ENCODE results near the gene ITGA2. TPM values are rescaled to one million over a fixed set of nuclear protein-coding genes. Genes with fewer than 3 reads are reported as not detected.

The ITGA2 gene
- total RNA-seq, 1 donor from 2014 or later: 0.07 TPM

GRCh38 chr5:53105611-53106300, 116.6 kb downstream of the ITGA2 start:
- no peak for TF ChIP-seq CTCF (IDR thresholded peaks at IDR 0.05)
- no peak overlapping the region for H3K27ac Mint-ChIP-seq
- ATAC-seq (ENCODE audit: low read depth): no peak
- no peaks in the 10 kb centered on the region for H3K9me3 Mint-ChIP-seq
- no peak overlapping the region for H3K4me3 Mint-ChIP-seq
- POLR2A ChIA-PET: no interaction called here
- intact Hi-C loops (cut with micrococcal nuclease): loop anchor here (5.0 to 10.0 kb wide), 2 partner anchors 372 to 459 kb away; partner anchors contain the start of gene NDUFS4
- H3K27me3 Mint-ChIP-seq: no peaks in the 10 kb centered on the region
- DNase-seq: no peak
- CTCF ChIA-PET: no interaction called here
- H3K4me1 Mint-ChIP-seq: peaks cover 24% of the 10 kb centered on the region
- peaks cover 60% of the 10 kb centered on the region for H3K36me3 Mint-ChIP-seq (ENCODE audit: low read depth)

GRCh38 chr5:53109056-53109442, 119.9 kb downstream of the ITGA2 start:
- DNase-seq (no peak), ATAC-seq (ENCODE audit: low read depth) (peak; percentile 1)
- Mint-ChIP-seq H3K4me1 (peaks cover 28% of the 10 kb centered on the region), H3K27me3 (no peaks in the 10 kb centered on the region), H3K27ac (peak overlapping the region; percentile 92), H3K36me3 (ENCODE audit: low read depth) (peaks cover 29% of the 10 kb centered on the region), H3K4me3 (peak overlapping the region; percentile 95), H3K9me3 (no peaks in the 10 kb centered on the region)
- intact Hi-C loops (cut with micrococcal nuclease): loop anchor here (1.0 to 10.0 kb wide), 5 partner anchors 13 to 1201 kb away; partner anchors contain the start of genes ARL15 and NDUFS4
- ChIA-PET POLR2A (interaction anchor here (0.6 to 1.7 kb wide), 7 partner anchors 12 to 1454 kb away, joined by 3 to 9 read pairs (median 3); no protein-coding TSS in a partner anchor), CTCF (interaction anchor here (1.3 kb wide), 1 partner anchor 12 kb away, joined by 9 read pairs; no protein-coding TSS in a partner anchor)
- TF ChIP-seq CTCF (IDR thresholded peaks at IDR 0.05): no peak

- ATAC-seq (ENCODE audit: low read depth) (peak; percentile 98), DNase-seq (peak; percentile 89)
- H3K27ac Mint-ChIP-seq: peak within 1 kb of the TSS; percentile 92
- intact Hi-C loops (cut with micrococcal nuclease): loop anchor here (1.0 to 10.0 kb wide), 5 partner anchors 13 to 1201 kb away; partner anchors contain the start of genes ARL15 and NDUFS4
- H3K4me3 Mint-ChIP-seq: peak within 1 kb of the TSS; percentile 95
- peaks cover 25% of the 10 kb centered on the region for H3K36me3 Mint-ChIP-seq (ENCODE audit: low read depth)
- no peaks in the 10 kb centered on the region for H3K9me3 Mint-ChIP-seq
- no peak for TF ChIP-seq CTCF (IDR thresholded peaks at IDR 0.05)
- no peaks in the 10 kb centered on the region for H3K27me3 Mint-ChIP-seq
- H3K4me1 Mint-ChIP-seq: peaks cover 28% of the 10 kb centered on the region
- CTCF ChIA-PET: interaction anchor here (1.0 to 1.3 kb wide), 2 partner anchors 13 to 1202 kb away, joined by 4 to 9 read pairs; no protein-coding TSS in a partner anchor
- POLR2A ChIA-PET: interaction anchor here (0.6 to 1.7 kb wide), 7 partner anchors 12 to 1453 kb away, joined by 3 to 9 read pairs (median 3); no protein-coding TSS in a partner anchor
Measured at GRCh38 chr5:53109443-53110127, 120.4 kb downstream of the ITGA2 start, which contains the start of gene MOCS2. MOCS2 (minus strand) TSS chr5:53109757; CDS start chr5:53107174, 2,583 bp downstream.

- Mint-ChIP-seq H3K9me3 (no peaks in the 10 kb centered on the region), H3K4me1 (peaks cover 27% of the 10 kb centered on the region), H3K27me3 (no peaks in the 10 kb centered on the region), H3K4me3 (peak overlapping the region; percentile 95), H3K27ac (peak overlapping the region; percentile 92), H3K36me3 (ENCODE audit: low read depth) (peaks cover 22% of the 10 kb centered on the region)
- DNase-seq (no peak), ATAC-seq (ENCODE audit: low read depth) (no peak)
- CTCF ChIA-PET: interaction anchor here (1.0 to 1.3 kb wide), 2 partner anchors 13 to 1201 kb away, joined by 4 to 9 read pairs; no protein-coding TSS in a partner anchor
- POLR2A ChIA-PET: interaction anchor here (0.9 to 1.7 kb wide), 4 partner anchors 13 to 311 kb away, joined by 3 to 9 read pairs (median 4); no protein-coding TSS in a partner anchor
- intact Hi-C loops (cut with micrococcal nuclease): no loop called here
- no peak for TF ChIP-seq CTCF (IDR thresholded peaks at IDR 0.05)
Measured at GRCh38 chr5:53110156-53110555, 121.0 kb downstream of the ITGA2 start.

Data from activated B cell treated with CpG ODN at 0.5 μM for 24 hours (primary cell).